Measurements from ENCODE around the gene BBLN.

The BBLN gene

GRCh38 chr9:128185979-128186965 is 26.2 kb downstream of the BBLN start:
- H3K4me2 ChIP-seq (ENCODE audit: low read length), result no peak overlapping the region
- no peak overlapping the region for H3K27ac ChIP-seq (ENCODE audit: low read depth, low read length)
- H3K4me1 ChIP-seq (ENCODE audit: control insufficient read depth, low read length), result peaks cover 10% of the 10 kb centered on the region
- no peaks in the 10 kb centered on the region; the same call in 1 of the 2 replicates for H3F3A ChIP-seq (ENCODE audit: control insufficient read depth, insufficient read depth)
- H3K27me3 ChIP-seq (ENCODE audit: control insufficient read depth, low read length), result no peaks in the 10 kb centered on the region
- H3K79me2 ChIP-seq (ENCODE audit: control insufficient read depth, low read length), result peaks cover 17% of the 10 kb centered on the region
- peaks cover 55% of the 10 kb centered on the region for H3K36me3 ChIP-seq (ENCODE audit: control insufficient read depth, low read length)
- TF ChIP-seq EZH2phosphoT487 (IDR thresholded peaks at IDR 0.05; ENCODE audit: borderline replicate concordance, low read length), result no peak
- H4K20me1 ChIP-seq (ENCODE audit: control insufficient read depth, insufficient read depth, low read depth, low read length), result no peaks in the 10 kb centered on the region
- H3K9me3 ChIP-seq (ENCODE audit: control insufficient read depth, insufficient read depth, low read length), result no peaks in the 10 kb centered on the region
- no peaks in the 10 kb centered on the region for H3K9me2 ChIP-seq (replicated peaks; ENCODE audit: control insufficient read depth, low read length)
- no peak overlapping the region for H3K4me3 ChIP-seq (ENCODE audit: low read length)

DNA sequence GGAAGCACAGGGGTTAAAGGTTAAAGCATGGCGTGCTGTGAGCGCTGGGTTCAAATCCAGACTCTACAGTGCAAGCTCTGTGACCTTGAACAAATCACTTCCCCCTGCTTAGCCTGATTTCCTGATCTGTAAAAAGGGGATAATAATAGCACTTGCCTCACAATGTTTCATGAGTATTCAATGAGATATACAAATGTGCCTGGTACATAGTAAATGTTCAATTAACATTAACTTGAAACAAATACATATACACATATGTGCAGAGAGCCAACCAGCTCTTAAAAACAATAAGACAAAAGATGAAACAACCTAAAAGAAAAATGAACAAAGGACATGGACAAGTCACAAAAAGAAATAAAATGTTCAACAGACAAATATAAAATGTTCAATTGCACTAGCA is 27.3 kb downstream of the BBLN start:
- no peaks in the 10 kb centered on the region for H4K20me1 ChIP-seq (ENCODE audit: control insufficient read depth, insufficient read depth, low read depth, low read length)
- H3K4me2 ChIP-seq (ENCODE audit: low read length), result no peak overlapping the region
- H3K27me3 ChIP-seq (ENCODE audit: control insufficient read depth, low read length), result no peaks in the 10 kb centered on the region
- H3K36me3 ChIP-seq (ENCODE audit: control insufficient read depth, low read length), result peaks cover 54% of the 10 kb centered on the region
- H3K79me2 ChIP-seq (ENCODE audit: control insufficient read depth, low read length), result peaks cover 17% of the 10 kb centered on the region
- H3K4me1 ChIP-seq (ENCODE audit: control insufficient read depth, low read length), result peaks cover 10% of the 10 kb centered on the region
- TF ChIP-seq, protein P1, sequence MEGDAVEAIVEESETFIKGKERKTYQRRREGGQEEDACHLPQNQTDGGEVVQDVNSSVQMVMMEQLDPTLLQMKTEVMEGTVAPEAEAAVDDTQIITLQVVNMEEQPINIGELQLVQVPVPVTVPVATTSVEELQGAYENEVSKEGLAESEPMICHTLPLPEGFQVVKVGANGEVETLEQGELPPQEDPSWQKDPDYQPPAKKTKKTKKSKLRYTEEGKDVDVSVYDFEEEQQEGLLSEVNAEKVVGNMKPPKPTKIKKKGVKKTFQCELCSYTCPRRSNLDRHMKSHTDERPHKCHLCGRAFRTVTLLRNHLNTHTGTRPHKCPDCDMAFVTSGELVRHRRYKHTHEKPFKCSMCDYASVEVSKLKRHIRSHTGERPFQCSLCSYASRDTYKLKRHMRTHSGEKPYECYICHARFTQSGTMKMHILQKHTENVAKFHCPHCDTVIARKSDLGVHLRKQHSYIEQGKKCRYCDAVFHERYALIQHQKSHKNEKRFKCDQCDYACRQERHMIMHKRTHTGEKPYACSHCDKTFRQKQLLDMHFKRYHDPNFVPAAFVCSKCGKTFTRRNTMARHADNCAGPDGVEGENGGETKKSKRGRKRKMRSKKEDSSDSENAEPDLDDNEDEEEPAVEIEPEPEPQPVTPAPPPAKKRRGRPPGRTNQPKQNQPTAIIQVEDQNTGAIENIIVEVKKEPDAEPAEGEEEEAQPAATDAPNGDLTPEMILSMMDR (IDR thresholded peaks at IDR 0.05; ENCODE audit: low read depth, low read length, poor library complexity, severe bottlenecking), result no peak
- no peaks in the 10 kb centered on the region for H3K9me2 ChIP-seq (replicated peaks; ENCODE audit: control insufficient read depth, low read length)
- no peak overlapping the region for H3K4me3 ChIP-seq (ENCODE audit: low read length)
- no peaks in the 10 kb centered on the region for H3K9me3 ChIP-seq (ENCODE audit: control insufficient read depth, insufficient read depth, low read length)
- H3F3A ChIP-seq (ENCODE audit: control insufficient read depth, insufficient read depth), result no peaks in the 10 kb centered on the region; the same call in 1 of the 2 replicates
- H3K27ac ChIP-seq (ENCODE audit: low read depth, low read length), result no peak overlapping the region

DNA sequence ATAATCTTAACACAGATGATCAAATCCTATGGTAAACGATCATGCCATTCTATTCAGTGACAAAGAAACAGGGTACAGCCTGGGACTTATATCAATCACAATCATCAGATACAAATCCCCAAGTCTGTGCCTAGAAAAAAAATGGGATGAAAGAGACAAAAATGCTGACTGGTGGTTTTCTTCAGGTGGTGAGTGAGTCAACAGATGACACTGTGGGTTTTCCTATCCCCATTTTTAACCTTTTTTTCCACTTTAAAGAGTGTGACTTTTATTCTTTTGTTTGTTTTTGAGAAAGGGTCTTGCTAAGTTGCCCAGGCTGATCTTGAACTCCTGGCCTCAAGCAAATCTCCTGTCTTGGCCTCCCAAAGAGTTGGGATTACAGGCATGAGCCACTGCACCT is 28.1 kb downstream of the BBLN start:
- Histone ChIP-seq H3K9me2 (replicated peaks; ENCODE audit: control insufficient read depth, low read length) (no peaks in the 10 kb centered on the region), H3K9me3 (ENCODE audit: control insufficient read depth, insufficient read depth, low read length) (no peaks in the 10 kb centered on the region), H3K4me2 (ENCODE audit: low read length) (no peak overlapping the region), H3K79me2 (ENCODE audit: control insufficient read depth, low read length) (peaks cover 17% of the 10 kb centered on the region), H3K27ac (ENCODE audit: low read depth, low read length) (no peak overlapping the region), H3F3A (ENCODE audit: control insufficient read depth, insufficient read depth) (no peaks in the 10 kb centered on the region; the same call in 1 of the 2 replicates), H3K4me1 (ENCODE audit: control insufficient read depth, low read length) (peaks cover 10% of the 10 kb centered on the region), H3K36me3 (ENCODE audit: control insufficient read depth, low read length) (peaks cover 45% of the 10 kb centered on the region), H4K20me1 (ENCODE audit: control insufficient read depth, insufficient read depth, low read depth, low read length) (no peaks in the 10 kb centered on the region), H3K27me3 (ENCODE audit: control insufficient read depth, low read length) (no peaks in the 10 kb centered on the region), H3K4me3 (ENCODE audit: low read length) (no peak overlapping the region)
- TF ChIP-seq, protein P1 (IDR thresholded peaks at IDR 0.05; ENCODE audit: low read depth, low read length, poor library complexity, severe bottlenecking), result no peak
- no peak for TF ChIP-seq EZH2phosphoT487 (IDR thresholded peaks at IDR 0.05; ENCODE audit: borderline replicate concordance, low read length)

DNA sequence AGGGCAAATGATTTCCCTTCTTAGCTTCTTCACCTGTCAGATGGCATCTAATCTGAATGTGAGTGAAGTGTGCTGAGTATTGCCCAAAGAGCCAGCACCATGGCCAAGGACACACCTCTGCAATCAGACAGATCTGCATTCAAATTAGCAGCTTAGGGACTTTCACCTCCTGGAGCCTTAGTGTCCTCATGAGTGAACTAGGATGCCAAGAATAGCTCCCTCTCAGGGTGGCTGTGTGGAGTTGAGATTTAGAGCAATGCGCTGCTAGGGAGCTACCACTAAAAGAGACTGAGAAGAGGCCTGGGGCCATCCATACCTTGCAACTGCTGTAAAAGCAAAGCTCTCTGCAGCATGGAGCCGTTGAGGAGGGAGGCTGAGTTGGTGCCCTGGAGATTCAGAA is 29.9 kb downstream of the BBLN start:
- H3K9me3 ChIP-seq (ENCODE audit: control insufficient read depth, insufficient read depth, low read length), result no peaks in the 10 kb centered on the region
- H3F3A ChIP-seq (ENCODE audit: control insufficient read depth, insufficient read depth), result peaks cover 3% of the 10 kb centered on the region
- peaks cover 10% of the 10 kb centered on the region for H3K4me1 ChIP-seq (ENCODE audit: control insufficient read depth, low read length)
- peak overlapping the region; percentile 86 for H3K4me3 ChIP-seq (ENCODE audit: low read length)
- no peaks in the 10 kb centered on the region for H4K20me1 ChIP-seq (ENCODE audit: control insufficient read depth, insufficient read depth, low read depth, low read length)
- H3K36me3 ChIP-seq (ENCODE audit: control insufficient read depth, low read length), result peaks cover 35% of the 10 kb centered on the region
- TF ChIP-seq, protein P1 (IDR thresholded peaks at IDR 0.05; ENCODE audit: low read depth, low read length, poor library complexity, severe bottlenecking), result no peak
- TF ChIP-seq EZH2phosphoT487 (IDR thresholded peaks at IDR 0.05; ENCODE audit: borderline replicate concordance, low read length), result no peak
- peak overlapping the region; percentile 94 for H3K4me2 ChIP-seq (ENCODE audit: low read length)
- H3K79me2 ChIP-seq (ENCODE audit: control insufficient read depth, low read length), result peaks cover 17% of the 10 kb centered on the region
- no peaks in the 10 kb centered on the region for H3K9me2 ChIP-seq (replicated peaks; ENCODE audit: control insufficient read depth, low read length)
- H3K27ac ChIP-seq (ENCODE audit: low read depth, low read length), result no peak overlapping the region
- no peaks in the 10 kb centered on the region for H3K27me3 ChIP-seq (ENCODE audit: control insufficient read depth, low read length)

All from DOHH2 (cell line).